Astrocyte (in vitro differentiated cells and primary cell): Measurements from ENCODE around the gene PREPL.

ENCODE experiments used
- CTCF ChIP-seq: IDR thresholded peaks from 2 replicates; pipeline ENCODE4 v1.5.1; 2011; ENCODE audit warnings: low read depth, mild to moderate bottlenecking, inconsistent platforms, low read length, moderate library complexity; ENCODE audit not compliant: insufficient read depth
- EZH2 ChIP-seq: IDR thresholded peaks from 2 replicates; pipeline ENCODE4 v1.6.1; 2012; ENCODE audit warnings: mild to moderate bottlenecking, low read length, inconsistent platforms; ENCODE audit not compliant: insufficient read depth

DNA sequence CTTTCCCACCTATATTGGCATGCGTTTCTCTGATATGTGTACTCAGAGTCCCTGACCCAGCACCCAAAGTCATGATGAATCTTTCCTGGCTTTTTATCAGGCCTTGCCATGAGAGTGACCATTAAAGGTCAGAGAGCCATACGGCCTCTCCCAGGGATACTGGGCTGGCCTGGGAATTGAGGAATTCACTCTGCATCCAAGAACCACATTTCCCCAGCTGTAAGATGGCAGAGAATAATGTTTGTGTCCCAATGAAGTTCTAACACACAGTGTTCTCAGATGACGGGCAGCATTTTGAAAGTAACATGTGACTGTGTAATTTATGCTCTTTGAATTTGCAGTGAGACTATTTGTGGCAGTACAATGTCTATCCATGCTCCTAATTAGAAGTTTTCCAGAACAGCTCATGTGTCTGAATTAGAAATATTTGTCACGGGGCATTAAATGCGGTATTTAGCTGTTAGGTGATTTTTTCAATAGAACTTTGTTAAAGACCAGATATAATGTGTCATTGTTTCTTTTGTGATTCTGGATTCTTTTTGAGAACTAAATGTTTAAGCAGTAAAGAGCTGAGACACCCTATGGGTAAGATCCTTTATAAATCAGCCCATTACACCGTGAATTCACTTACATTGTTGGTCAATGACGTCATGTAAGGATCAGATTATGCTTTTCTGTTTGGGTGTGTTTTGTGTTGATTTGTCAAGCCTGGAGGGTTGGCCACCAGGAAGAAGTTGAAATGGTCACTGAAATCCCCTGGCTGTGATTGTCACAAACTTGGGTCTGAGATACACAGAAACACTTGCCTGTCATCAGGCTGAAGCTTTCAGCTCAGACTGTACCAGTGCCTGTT lies 93.3 kb downstream of the PREPL start:
- no peak for TF ChIP-seq CTCF
- no peak for TF ChIP-seq EZH2
